ENCODE measurements around the gene PDCD6IP.

PDCD6IP gene

DNA sequence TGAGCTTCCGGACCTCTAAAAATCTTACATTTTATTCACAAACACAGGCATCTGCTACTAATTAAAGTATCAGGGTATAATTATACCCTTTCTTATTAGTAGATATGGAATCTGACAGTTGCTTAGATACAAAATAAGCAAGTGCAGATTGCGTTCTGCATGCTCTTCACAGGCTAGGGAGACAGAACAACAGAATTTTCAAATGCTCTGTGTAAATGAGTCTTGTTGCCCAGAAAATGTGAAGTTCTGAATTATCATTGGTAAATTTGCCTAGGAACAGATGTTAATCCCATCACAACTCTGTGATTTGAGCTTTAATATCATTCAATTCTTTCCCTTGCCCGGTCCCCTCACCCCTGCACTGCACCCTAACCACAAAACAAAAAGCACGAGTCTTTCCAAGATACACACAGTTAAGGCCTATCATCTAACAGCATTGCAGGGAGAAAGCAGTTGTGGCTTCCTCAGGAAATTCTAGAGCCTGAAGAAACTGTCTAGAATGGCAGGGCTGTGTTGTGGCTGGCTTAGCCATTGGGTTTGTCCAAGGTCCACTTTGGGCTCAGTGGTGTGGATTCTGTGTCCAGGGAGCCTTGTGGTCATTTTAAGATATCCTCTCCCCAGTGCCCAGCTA is 119.8 kb downstream of the PDCD6IP start:
- no peak overlapping the region for H3K9ac ChIP-seq (ENCODE audit: low read length)
- H3K4me3 ChIP-seq (ENCODE audit: low read depth in 1 of 2, low read length in 2 of 2), result no peak overlapping the region
- no peak overlapping the region for H3K27ac ChIP-seq (ENCODE audit: low read depth, low read length)
- no peaks in the 10 kb centered on the region for H3K36me3 ChIP-seq (ENCODE audit: insufficient read depth, low read length)
- no peaks in the 10 kb centered on the region for H3K27me3 ChIP-seq (ENCODE audit: control insufficient read depth in 1 of 2, insufficient read depth in 2 of 2, low read length in 2 of 2)
- H3K4me1 ChIP-seq (ENCODE audit: insufficient read depth, low read length), result no peaks in the 10 kb centered on the region
- H3K9me3 ChIP-seq (ENCODE audit: low read length), result no peaks in the 10 kb centered on the region
